ENCODE data around the gene SNX32.

The SNX32 gene

DNA sequence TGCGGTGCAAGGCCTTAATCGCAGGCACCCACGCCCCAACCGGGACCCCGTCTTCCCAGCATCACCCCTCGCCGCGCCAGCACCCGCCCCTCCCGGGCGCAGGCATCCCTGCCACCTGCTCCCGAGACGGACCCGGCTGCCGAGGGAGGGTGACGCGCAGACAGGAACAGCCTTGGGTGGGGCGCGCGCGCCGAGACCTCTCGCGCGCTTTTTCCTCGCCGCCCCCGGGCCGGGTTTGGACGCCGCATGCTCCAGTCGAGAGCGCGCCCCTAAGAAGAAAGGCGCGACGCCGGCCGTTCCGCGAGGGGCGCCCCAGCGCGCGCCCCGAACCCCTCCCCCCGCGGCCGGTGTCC, 23.7 kb downstream of the SNX32 start:
- peak; percentile 42 for DNase-seq (ENCODE audit: low read depth)

DNA sequence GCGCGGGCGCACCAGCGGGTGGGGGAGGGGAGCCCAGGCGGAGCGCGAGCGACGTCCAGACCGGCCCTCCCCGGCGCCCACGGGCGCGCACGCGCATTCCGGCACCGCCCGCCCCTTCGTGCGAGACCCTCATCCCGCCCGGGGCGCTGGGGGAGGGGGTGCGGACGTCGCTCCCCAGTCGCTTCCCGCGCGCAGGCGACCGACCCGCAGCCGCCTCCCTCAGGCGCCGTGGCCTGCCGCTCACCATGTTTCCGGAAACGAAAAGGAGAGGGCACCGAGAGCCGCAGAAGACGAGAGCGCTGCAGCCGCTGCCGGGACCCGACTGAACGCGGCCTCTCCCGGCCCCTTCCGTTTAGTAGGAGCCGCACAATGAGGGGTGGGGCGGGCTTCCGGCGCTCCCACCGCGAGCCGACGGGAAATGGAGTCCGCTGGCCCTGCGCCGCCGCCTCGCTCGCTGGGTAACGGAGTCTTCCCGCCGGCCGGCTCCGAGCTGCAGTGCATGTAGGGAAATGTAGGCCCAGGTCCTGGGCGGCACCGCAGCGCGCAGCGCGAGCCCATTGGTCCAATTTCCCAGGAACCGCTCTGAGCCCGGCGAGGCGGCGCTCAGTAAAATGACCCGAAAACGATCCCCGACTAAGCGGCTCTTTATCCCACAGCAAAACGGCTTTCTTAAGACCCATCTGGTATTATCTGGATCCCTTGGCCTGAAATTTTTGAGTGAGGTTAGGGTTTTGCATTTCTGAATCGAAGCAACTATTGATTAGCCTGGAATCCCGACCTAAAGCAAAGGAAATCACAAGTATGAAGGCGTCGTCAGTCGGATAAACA, 24.3 kb downstream of the SNX32 start, which contains the start of gene CFL1:
TSS of gene CFL1 (minus strand) at position 328 of the 828 bp plus-strand sequence. CDS start at position 247, 81 bp downstream.
- peak; percentile 89 for DNase-seq (ENCODE audit: low read depth)

DNA sequence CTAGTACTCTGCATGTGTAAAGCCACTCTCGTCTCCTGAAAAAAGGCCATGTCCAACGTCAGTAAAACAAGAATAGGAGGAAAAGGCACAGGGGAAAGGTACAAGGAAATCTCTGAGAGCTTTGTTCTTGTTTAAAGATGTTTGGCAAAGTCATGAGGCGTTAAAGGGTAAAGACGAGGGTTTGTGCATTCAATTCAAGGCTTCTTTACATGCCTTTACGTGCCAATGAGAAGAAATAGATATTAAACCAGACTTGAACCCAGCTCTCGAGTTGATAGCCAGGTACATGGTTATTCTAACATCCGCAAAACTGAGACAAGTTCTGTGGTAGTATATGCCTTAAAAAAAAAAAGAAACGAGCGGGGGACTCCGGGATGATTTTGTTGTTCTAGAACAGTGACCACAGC, 24.9 kb downstream of the SNX32 start:
- DNase-seq (ENCODE audit: low read depth) = no peak

DNA sequence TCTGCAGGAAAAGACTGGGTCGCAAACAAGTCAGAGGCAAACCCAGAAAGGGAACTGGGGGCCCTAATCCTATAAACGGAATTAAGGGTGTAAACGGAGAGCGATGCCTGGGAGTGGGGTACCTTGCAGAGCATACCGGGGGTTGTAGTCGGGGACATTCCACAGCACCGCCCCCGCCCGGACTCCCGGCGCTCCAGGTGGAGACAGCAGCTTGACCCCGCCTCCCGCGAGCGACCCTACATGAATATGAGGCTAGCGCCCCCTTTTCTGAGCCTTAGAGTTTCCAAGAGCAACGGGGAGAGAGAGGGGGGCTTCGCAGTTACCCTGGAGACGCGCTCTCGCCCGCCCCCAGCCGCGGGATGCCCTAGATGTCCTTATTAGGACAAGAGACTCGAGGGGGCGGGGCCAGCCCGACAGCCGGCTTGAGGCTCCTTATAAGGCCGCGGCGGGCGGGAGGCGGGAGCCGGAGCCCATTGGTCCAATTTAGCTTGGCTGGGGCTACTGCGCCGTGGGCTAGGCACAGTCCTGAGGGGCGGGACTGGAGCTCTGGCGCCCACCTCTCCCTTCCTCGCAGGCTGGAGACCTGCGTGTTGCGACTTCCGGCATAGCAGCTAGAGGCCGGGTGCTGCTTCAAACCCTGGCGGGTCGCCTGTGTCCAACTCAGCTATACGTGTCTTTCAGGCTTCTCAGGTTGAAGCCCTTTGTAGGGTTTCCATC, 25.5 kb downstream of the SNX32 start:
- peak; percentile 95 for DNase-seq (ENCODE audit: low read depth)

DNA sequence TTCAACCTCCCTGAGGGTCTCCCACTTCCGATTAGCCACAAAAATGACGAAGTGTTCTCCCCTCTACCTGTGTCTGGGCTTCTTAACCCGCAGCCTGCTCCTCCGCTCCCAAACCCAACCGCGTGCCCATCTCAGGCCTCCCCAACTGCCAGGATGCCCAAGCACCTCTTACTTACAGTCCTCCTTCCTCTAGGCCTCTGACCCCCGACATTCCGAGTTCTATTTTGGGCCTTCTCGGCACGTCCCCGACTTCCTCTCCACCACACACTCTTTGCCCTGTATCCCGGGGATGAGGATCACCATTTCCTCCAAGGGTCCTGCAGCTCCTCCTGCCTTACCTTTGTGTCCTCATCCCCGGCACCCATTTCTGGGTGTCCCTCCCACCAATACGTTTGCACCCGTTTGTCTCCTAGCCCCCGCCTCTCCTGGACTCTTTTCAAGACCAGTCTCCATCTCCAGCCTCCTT, 26.1 kb downstream of the SNX32 start:
- DNase-seq (ENCODE audit: low read depth) = no peak

DNA sequence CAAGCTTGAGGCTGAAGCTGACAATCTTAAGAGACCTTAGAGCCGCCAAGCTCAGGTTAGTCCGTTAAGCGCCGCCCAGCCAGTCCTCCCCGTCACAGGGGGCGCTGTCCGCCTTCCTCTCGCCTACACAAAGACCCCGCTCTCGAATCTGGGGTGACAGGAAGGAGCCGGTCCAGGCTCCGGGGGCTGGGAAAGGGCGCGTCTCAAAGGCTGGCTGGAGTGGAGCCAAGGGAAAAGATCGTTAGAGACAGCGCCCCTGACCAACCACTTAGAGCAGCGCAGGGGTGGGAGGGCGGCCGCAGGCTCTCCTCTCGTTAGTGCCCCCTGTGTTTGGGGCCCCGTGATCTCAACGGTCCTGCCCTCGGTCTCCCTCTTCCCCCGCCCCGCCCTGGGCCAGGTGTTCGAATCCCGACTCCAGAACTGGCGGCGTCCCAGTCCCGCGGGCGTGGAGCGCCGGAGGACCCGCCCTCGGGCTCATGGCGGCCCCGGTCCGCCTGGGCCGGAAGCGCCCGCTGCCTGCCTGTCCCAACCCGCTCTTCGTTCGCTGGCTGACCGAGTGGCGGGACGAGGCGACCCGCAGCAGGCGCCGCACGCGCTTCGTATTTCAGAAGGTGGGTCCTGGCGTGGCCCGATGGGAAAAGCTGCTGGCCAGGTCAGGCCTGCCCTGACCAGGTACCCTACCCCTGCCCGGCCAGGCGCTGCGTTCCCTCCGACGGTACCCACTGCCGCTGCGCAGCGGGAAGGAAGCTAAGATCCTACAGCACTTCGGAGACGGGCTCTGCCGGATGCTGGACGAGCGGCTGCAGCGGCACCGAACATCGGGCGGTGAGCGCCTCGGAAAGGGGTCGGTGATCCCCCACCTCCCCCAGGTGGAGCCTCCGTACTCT, 26.8 kb downstream of the SNX32 start, which contains the start of gene MUS81:
TSS of gene MUS81 (plus strand) at position 156 of the 887 bp plus-strand sequence. CDS start at position 477, 321 bp downstream.
- DNase-seq (ENCODE audit: low read depth) = peak; percentile 98

DNA sequence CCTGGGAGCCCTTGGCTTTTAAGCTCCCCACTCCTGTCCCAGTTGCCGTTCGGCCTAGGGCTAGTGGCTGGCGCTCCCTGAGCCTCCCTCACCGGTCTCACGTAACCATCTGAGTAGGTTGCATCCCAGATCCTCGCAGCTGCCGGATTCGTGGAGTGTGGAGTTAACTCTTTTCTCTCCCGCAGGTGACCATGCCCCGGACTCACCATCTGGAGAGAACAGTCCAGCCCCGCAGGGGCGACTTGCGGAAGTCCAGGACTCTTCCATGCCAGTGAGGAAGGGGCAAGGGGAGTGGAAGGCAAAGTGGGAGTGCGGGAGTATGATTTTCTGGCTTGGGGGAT, 27.4 kb downstream of the SNX32 start:
- no peak for DNase-seq (ENCODE audit: low read depth)

DNA sequence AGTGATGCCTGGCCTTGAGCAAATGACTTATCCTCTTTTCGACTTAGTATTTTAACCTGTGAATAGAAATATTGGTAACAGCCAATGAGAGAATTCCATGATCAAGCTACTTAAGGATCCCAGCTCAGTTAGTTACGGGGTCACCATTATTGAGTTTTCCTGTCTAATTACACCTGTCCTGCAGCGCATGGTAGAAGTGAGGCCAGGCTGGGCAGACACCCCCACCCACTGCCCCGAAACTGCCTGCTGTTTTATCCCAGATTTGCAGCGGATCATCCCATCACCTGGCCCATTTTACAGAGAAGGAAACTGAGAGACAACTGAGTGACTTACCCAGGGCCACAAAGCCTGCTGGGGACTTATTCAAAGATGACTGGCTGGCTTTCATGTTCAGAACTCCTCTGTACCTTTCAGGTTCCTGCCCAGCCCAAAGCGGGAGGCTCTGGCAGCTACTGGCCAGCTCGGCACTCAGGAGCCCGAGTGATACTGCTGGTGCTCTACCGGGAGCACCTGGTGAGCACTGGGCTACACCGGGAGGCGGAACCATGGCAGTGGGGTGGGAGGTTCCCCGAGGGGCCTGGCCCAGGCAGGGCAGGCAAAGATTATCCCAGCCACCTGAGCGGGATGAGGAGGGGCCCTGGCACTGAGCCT, 27.9 kb downstream of the SNX32 start:
- no peak for DNase-seq (ENCODE audit: low read depth)

DNA sequence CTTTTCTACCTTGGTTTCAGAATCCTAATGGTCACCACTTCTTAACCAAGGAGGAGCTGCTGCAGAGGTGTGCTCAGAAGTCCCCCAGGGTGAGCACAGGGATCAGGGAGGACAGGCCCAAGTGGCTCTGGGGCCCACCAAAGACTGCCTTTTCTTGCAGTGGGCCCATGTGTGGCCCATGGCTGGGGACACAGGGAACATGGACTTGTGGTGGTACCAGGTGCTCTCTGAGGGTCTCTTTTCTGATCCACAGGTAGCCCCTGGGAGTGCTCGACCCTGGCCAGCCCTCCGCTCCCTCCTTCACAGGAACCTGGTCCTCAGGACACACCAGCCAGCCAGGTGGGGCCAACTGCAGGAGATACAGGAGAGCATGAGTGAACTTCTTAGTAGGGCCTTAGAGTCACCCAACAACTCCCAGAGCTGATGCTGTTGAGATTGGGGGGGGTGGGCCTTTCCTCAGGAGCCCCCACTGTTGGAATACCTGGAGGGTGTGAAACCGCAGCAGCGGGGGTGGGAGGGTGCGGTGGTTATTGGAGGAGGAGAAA, 28.5 kb downstream of the SNX32 start:
- no peak for DNase-seq (ENCODE audit: low read depth)

DNA sequence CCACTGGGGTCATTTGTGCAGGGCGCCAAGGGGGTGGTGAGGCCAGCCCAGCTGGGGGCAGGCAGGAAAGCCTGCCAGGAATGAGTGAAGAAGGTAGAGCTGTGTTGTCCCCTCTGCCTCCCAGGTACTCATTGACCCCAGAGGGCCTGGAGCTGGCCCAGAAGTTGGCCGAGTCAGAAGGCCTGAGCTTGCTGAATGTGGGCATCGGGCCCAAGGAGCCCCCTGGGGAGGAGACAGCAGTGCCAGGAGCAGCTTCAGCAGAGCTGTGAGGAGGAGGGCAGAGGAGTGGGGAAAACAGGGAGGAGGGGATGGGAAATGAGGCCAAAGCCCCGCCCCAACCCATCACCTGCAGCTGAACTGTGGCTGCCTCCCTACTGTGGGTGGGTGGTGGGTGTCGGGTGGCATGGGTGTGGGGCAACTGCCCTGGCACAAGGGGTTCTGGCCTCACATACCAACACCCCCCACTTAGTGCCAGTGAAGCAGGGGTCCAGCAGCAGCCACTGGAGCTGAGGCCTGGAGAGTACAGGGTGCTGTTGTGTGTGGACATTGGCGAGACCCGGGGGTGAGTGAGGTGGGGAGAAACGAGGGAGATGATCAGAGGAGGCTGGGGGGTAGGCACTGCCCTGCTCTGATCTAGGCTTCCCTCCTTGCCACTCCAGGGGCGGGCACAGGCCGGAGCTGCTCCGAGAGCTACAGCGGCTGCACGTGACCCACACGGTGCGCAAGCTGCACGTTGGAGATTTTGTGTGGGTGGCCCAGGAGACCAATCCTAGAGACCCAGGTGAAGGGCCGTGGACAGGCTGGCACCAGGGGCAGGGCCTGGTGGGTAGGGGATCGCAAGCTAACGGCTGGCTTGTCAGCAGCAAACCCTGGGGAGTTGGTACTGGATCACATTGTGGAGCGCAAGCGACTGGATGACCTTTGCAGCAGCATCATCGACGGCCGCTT, 29.5 kb downstream of the SNX32 start:
- no peak for DNase-seq (ENCODE audit: low read depth)

DNA sequence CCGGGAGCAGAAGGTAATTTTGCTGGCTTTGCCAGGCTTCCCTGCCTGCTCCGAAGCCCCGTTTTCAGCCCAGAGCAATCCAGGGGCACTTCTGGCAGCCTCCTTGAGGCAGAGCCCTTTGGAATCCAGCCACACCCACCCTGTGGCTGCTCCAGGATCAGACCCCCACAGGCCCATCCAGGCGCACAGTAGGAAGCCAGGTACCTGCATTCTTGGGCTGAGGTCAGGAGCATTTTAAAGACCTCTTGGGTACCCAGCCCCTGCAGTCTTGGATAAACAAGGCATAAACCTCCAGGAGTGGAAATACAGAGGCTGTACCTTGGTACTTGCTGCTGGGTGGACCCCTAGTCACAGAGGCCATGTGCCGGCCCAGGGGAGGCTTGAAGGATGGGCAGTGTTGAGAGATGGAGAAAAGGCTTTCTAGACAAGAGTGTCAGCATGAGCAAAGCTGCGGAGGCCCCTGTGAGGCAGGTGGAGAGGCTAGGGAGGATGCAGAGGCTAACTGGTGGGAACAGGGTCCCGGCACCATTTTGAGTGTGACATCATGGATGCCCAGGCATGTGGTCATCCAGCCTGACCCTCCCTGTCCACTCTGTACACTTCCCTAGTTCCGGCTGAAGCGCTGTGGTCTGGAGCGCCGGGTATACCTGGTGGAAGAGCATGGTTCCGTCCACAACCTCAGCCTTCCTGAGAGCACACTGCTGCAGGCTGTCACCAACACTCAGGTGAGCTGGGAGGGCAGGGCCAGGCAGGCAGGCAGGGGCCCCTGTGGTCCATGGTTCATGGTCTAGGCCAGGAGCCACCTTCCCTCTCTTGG, 30.3 kb downstream of the SNX32 start:
- DNase-seq (ENCODE audit: low read depth) = no peak

DNA sequence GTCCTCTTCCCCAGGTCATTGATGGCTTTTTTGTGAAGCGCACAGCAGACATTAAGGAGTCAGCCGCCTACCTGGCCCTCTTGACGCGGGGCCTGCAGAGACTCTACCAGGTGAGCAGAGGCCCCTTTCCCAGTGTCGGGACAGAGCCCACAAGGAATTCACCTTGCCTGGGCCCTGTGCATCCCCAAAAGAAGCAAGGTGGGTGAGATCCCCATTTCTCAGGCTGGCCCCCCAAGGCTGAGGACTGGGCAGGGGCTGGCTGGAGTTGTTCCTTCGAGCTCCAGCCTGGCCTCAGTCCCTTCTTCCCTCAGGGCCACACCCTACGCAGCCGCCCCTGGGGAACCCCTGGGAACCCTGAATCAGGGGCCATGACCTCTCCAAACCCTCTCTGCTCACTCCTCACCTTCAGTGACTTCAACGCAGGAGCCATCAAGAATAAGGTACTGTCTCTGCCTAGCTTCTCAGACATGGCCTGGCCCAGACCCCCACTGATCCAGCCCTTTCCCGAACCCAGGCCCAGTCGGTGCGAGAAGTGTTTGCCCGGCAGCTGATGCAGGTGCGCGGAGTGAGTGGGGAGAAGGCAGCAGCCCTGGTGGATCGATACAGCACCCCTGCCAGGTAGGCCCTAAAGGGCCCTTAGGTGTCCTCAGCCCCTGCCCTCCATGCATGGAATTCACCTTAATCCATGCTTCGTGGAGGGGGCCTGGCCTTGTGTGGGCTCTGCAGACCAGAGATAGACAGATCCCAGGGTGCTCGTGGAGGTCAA, 31.1 kb downstream of the SNX32 start:
- DNase-seq (ENCODE audit: low read depth) = no peak

DNA sequence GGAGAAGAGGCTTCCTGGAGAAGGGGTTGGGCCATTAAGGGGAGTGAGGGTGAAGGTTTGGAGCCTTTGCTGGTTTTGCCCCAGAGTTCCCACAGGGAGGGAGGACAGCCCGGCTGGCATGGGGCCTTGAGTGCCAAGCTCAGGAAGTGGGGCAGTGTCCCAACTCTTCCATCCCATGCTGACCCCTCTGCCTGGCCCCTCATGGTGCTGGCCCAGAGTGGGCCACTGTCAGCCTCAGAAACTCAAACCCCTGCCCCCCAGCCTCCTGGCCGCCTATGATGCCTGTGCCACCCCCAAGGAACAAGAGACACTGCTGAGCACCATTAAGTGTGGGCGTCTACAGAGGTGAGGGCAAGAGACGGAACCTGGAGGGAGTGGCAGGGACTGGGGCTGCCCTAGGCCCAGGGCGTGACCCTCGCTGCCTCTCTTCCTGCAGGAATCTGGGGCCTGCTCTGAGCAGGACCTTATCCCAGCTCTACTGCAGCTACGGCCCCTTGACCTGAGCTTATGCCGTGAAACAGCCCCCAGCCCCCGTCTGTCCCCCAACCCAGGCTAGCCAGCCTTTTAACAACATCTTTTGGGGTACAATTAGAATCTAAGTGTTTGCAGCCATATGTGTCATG, 31.9 kb downstream of the SNX32 start:
- DNase-seq (ENCODE audit: low read depth) = no peak

DNA sequence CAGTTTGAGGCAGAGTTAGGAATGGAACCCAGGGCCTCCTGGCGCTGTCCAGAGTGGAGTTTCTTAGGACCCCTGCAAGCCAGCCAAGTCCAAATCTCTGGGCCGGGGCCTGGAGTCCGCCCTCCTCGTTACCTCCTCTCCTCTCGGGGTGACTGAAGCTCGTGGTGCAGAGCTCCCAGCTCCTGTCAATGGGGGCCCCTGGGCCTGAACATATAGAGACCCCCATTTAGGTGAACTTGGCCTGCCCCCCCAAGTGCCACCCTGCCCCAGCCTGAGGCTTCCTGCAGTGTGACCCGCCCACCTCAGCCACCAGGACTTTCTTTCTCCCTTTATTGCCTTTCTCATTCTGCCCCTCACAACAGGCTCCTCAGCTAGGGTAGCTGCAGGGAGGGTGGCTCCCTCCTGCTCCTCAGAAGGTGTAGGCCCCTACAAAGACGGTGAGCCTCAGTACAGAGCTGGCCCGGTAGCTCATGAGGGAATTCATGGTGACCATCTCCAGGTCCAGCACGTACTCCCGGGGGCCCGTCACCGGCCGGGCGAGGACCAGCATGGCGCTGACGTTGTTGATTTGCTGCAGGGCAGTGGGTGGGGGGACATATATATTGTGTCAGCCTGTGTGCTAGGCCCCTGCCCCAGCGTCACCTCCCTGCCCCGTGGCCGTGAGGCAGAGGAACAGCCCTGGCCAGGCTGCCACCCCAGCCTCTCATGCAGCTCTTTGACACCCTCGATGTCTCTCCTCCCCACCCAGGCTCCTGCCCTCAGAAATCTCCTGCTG, 32.9 kb downstream of the SNX32 start:
- no peak for DNase-seq (ENCODE audit: low read depth)

DNA sequence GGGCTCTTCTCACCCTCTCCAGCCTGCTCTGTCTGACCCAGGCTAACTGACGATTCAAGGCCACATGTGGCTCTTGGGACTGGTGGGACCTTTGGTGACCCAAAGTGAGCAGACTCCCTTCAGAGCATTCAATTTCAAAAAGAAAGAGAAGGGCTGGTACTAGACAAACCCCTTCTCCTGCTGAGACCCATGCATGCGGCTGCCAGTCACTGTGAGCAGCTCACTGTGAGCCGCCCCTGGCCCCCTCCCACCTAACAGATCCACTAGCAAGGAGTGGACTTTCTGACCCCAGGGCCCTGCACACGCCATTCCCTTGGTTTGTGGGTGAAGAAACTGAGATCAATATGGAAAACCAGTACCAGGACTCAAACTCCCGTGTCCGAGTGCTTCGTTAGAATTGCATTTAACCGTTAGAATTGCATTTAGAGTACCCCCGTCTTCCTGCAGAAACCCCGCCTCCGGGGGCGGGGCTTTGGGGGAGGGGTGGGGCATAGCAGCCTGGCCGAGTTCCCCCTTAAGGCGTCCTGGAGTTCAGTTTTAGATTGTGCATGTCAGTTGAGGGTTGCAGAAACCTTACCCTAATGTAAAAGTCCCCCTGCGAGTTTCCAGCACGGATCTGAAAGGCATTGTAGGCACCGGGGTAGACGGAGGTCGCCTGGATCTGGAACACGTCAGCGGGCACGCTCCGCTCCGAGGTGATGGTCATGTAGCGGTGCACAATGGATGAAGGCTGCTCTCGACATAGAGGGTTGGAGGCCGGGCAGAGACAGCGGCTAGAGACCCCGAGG, 33.7 kb downstream of the SNX32 start:
- no peak for DNase-seq (ENCODE audit: low read depth)

DNA sequence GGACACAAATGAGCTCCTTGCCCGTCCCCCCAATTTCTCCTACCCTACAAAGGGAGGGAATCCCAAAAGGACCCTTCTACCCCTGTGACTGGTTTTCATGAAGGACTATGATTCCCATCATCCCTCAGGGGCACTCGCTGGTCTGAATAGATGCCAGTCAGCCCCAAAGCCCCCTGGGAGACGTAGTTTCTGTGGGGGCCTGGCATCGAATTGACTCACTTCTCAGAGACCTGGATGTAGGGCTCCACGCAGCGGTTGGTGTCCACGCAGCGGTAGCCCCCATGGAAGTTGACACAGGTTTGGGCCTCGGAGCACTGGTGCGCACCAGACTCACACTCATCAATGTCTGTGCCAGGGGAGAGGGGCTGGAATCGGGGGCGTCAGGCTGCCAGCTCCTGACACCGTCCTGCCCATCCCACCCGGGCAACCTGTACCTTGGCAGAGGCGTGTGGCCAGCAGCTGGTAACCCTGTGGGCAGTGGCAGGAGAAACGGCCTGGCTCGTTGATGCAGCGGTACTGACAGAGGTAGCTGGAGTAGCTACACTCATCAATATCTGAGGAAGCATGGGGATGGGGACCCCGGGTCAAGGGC, 34.4 kb downstream of the SNX32 start:
- DNase-seq (ENCODE audit: low read depth) = no peak
